GM10266 (cell line): ENCODE results near the gene S100A8.
"Not testable (repeated sequence)": the region's sequence is repeated elsewhere in the genome, so short reads cannot be mapped to it uniquely, and the experiment has no call there.

Source experiments
- DNase-seq: peaks from one replicate; pipeline ENCODE4 v3.0.0; 2012; ENCODE audit errors: extremely low spot score
- TF ChIP-seq, protein P1 (sequence below): IDR thresholded peaks from 2 replicates; pipeline ENCODE4 v1.5.1; 2012; ENCODE audit warnings: mild to moderate bottlenecking, low read depth; ENCODE audit not compliant: control insufficient read depth, insufficient read depth; ENCODE audit errors: missing control alignments

The S100A8 gene

DNA sequence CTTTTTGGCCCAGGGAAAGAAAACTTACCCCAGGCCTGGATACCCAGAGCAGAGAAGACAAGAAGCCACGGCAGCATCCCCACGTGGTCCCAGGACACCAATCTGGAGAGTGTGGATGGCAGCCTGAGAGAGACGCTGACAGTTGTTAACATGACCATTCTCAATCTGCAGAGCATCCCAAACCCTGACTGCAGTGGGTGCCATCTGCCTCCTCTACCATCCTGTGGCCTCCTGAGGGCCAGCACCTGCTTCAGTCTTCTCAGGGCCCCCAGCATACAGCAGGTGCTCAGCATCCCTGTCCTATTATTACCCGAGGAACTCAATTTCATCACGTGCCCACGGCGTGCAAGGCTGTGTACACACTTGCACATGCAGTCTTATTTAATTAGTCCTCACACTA is 43.0 kb downstream of the S100A8 start:
- TF ChIP-seq, protein P1, sequence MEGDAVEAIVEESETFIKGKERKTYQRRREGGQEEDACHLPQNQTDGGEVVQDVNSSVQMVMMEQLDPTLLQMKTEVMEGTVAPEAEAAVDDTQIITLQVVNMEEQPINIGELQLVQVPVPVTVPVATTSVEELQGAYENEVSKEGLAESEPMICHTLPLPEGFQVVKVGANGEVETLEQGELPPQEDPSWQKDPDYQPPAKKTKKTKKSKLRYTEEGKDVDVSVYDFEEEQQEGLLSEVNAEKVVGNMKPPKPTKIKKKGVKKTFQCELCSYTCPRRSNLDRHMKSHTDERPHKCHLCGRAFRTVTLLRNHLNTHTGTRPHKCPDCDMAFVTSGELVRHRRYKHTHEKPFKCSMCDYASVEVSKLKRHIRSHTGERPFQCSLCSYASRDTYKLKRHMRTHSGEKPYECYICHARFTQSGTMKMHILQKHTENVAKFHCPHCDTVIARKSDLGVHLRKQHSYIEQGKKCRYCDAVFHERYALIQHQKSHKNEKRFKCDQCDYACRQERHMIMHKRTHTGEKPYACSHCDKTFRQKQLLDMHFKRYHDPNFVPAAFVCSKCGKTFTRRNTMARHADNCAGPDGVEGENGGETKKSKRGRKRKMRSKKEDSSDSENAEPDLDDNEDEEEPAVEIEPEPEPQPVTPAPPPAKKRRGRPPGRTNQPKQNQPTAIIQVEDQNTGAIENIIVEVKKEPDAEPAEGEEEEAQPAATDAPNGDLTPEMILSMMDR, result no peak
- no peak for DNase-seq

DNA sequence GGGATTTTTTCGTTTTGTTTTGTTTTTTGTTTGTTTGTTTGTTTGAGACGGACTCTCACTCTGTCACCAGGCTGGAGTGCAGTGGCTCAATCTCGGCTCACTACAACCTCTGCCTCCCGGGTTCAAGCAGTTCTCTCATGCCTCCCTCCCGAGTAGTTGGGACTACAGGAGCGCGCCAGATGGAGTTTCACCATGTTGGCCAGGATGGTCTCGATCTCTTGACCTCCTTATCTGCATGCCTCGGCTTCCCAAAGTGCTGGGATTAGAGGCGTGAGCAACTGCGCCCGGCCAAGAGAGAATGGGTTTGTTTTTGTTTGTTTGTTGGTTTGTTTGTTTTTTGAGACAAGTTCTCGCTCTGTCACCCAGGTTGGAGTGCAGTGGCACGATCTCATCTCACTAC is 43.8 kb downstream of the S100A8 start:
- not testable (repeated sequence) for DNase-seq

DNA sequence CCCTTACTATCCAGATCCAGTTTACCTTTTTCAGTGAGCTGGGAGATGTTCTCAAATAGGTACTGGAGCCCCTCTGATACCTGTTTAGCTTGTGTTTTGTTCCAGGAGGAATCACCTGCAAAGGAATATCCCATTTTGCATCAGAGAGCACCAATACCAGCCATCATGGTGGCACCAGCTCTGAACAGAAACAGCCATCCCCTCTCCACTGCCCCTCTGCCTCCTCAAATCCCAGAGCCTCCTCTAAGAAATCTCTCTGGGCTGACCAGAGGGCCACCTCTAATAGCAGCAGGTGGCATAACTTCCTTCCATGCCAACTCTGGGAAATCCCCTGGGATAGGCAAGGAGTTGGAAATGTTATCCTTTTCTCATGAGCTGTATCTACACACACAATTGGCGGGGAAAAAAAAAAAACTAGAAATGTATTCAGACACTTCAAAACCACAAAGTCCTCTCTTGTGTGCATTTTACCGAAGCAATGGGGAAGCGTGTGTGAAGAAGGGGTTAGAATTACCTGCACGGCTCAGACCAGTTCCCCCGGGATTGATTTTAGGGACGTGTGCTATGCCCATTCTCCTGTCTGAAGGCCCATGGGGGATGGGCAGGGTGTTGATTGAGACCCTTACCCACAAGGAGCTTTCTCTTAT is 44.7 kb downstream of the S100A8 start:
- TF ChIP-seq, protein P1, result no peak
- DNase-seq, result no peak

DNA sequence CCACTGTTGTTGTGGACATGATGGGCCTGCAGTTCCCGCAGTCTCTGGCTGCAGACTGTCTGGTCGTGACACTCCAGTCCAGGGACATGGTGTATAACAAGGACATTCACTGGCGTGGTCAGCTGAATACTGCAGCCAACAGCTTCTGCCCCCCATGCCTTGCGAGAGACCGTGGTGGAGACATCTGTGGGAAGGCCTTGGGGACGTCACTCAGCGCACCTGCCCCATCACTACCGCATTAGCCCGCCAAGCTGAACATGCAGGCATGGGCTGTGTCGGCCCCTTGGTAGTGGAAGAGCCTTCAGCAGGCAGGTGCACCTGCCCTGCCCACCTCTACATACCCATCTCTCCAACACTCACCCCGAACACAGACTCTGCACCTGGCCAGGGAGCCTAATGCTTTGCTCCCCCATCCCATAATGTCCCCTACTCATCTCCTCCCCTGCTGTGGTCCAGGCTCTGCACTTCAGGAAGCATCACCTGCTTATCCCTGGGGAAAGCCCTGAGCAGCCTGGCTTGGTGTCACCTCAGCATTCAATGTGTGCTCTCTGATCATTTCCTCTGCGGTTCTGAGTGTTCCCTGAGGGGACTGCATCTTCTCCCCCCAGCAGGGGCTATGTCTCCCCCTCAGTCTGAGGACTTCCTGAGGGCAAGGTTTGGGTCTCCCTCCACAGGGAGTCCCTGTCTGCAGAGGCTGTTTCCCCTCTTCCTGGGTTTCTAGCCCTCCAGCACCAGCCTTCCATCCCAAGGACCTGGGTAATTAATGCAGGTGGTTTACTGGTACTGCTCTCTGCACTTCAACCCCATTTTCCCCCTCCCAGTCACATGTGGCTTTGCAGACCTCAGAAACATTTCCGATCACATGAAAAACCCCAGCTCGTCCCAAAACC is 45.4 kb downstream of the S100A8 start:
- no peak for DNase-seq
- TF ChIP-seq, protein P1, result no peak

DNA sequence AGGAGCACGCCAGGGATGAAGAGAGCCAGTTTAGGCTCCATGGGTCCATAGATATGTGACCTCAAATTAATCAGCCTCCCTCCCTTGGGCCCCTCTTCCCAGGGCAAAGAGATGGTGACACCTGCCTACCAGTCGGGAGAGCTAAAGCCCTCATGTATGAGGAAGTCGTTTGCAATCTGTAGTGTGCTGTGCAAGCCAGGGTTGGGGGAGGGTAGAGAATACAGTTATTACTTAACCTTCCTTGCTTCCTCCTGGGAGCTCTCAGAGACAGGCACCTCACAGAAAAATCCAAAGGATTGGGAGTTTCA is 46.2 kb downstream of the S100A8 start:
- DNase-seq, result no peak

DNA sequence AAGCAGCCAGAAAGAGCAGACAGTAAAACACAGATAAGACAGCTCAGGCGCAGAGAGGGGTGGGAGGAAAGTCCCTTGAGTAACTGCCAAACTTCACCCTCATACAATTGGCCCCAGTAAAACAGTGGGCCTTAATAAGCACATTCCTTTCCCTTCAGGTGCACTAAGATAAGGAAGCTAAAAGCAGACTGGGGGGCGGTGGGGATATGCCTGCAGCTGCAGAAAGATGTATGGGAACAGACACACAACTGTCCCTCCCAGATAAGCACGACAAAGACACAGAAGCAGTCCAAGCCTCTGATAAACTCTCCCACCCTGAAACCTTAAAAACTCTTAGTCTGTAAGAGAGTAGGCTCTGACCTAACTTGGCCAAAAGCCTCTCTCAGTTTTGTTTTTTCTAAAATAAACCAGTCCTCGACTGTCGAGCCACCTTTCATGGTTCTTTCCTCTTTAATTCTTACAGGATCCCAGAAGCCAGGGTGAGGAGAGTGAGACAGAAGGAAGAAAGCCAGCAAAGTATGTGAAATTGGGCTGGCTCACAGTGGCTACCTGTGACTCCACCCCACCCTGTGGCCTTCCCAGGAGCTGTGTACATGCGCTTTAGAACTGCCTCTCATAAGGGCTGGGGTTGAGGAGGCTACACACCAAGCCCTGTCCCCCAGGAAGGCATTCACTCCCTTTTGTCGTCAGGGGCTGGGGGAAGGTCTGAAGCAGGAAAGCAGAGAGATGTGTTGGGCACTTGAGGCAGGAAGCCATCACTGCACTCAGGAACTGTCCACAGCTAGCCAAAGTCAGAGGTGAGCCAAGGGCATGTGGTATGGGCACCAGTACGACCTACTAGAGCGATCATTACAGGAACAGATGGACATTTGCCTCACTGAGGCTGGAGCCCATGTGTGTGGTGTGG is 46.8 kb downstream of the S100A8 start:
- TF ChIP-seq, protein P1, result no peak
- DNase-seq, result no peak

More for the DNA sequence above, 46.2 kb downstream of the S100A8 start:
- TF ChIP-seq, protein P1, result no peak

DNA sequence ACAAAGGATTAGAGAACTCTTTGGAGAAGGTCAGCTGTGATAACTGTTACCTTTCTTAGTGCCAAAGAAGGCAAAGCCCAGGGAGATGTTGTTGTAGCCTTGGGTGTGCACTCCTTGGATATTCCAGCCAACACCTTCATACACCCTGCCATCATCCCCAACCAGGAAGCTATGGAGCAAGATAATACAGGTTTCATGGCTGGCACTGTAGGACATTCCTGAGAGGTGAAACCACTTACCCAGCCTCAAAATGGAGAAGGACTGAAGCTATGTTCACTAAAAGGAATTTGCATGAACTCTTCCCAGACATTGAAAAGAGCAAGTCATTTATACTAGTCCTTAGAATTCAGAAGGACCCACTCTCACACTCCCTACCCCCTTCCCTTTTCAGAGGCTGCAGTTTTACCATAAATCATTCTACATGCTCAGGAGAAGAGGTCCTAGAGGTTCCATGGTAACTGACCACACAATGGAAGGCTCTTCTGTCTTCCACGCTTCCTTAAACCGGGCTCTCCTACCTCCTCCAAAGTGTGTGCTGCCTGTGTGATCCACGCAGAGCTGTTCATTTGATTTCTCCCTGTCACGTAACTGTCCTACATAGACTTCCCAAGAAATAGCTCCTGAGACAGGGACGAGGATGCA is 47.7 kb downstream of the S100A8 start:
- TF ChIP-seq, protein P1, result no peak
- no peak for DNase-seq
